Tibial nerve (tissue), 4 donors: ENCODE results near the gene PSMF1.

Source experiments
- EP300 ChIP-seq, 2 donors: sonication (generic); formaldehyde crosslinking; IDR thresholded peaks; one replicate each; pipeline ENCODE4 v1.6.1; 2017; ENCODE audit warnings: antibody characterized with exemption in 2 of 2, mild to moderate bottlenecking in 1 of 2
- POLR2A ChIP-seq, 2 donors: fragments of 450-650 bp; IDR thresholded peaks; one replicate each; pipeline ENCODE4 v1.6.1; 2017; ENCODE audit warnings: antibody characterized with exemption in 2 of 2, mild to moderate bottlenecking in 2 of 2, moderate library complexity in 2 of 2
- TF ChIP-seq, protein P1 (sequence below), 5 experiments: fragments of 200-600 bp in 3 of 5; fragments of 450-650 bp in 2 of 5; sonication (generic) in 3 of 5; IDR thresholded peaks; one replicate each; pipeline ENCODE4 v1.5.1; 2016 to 2019; ENCODE audit warnings: antibody characterized with exemption in 5 of 5, mild to moderate bottlenecking in 3 of 5, moderate library complexity in 2 of 5

DNA sequence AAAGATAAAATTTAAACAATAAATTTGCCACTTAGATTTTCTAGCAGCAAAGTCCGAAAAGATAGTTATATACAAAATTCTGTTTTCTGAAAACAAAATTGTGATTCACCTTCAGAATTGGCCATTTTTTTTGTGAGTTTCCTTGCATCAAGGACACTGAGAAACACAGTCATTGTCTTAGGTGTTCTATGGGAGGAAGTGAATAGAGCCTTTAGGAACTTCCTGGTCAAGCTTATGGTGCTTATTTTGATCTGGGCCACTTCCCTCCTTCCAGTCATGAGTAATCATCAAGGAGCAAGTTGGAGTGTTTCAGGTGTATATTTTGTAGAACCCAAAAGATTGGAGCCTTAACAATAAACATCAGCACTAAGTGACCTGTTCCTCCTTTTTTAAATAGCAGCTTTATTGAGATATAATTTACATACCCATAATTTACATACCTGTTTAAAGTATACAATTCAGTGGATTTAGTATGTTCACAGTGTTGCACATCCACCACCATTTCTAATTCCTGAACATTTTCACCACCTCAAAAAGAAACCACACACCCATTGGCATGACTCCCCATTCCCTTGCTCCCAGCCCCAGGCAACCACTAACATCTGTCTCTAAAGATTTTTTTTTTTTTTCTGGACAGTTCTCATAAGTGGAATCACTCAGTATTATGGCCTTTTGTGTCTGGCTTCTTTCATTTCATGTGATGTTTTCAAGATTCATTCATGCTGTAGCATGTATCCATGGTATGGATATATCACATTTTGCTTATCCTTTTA lies 48.7 kb downstream of the PSMF1 start:
- TF ChIP-seq, protein P1, sequence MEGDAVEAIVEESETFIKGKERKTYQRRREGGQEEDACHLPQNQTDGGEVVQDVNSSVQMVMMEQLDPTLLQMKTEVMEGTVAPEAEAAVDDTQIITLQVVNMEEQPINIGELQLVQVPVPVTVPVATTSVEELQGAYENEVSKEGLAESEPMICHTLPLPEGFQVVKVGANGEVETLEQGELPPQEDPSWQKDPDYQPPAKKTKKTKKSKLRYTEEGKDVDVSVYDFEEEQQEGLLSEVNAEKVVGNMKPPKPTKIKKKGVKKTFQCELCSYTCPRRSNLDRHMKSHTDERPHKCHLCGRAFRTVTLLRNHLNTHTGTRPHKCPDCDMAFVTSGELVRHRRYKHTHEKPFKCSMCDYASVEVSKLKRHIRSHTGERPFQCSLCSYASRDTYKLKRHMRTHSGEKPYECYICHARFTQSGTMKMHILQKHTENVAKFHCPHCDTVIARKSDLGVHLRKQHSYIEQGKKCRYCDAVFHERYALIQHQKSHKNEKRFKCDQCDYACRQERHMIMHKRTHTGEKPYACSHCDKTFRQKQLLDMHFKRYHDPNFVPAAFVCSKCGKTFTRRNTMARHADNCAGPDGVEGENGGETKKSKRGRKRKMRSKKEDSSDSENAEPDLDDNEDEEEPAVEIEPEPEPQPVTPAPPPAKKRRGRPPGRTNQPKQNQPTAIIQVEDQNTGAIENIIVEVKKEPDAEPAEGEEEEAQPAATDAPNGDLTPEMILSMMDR (IDR thresholded peaks at IDR 0.05): no peak
- TF ChIP-seq POLR2A (IDR thresholded peaks at IDR 0.05) (no peak), EP300 (IDR thresholded peaks at IDR 0.05) (no peak)
